Glomerular endothelial cell (primary cell): ENCODE results near the gene UNC93A. TPM values are rescaled to one million over a fixed set of nuclear protein-coding genes. Genes with fewer than 3 reads are reported as not detected.
A peak's percentile ranks its signal among the peaks of the same experiment; 100 is the strongest.
"Not testable (repeated sequence)": the region's sequence is repeated elsewhere in the genome, so short reads cannot be mapped to it uniquely, and the experiment has no call there.

Experiments used
- DNase-seq: peaks from one replicate; pipeline ENCODE4 v3.0.0-alpha.2; 2011; ENCODE audit warnings: low read depth, low spot score; ENCODE audit errors: extremely low read depth
- total RNA-seq: library from RNA; depleted of rRNA; stranded (reverse); fragments of >200 nt; gene quantifications from 2 replicates; pipeline ENCODE4 v1.2.3, GENCODE V29; 2015

UNC93A gene
- total RNA-seq, 1 donor from 2014 or later: not detected

GRCh38 chr6:167270499-167271311, 20.4 kb upstream of the UNC93A start:
- no peak for DNase-seq

GRCh38 chr6:167272151-167272550, 19.0 kb upstream of the UNC93A start:
- no peak for DNase-seq

- no peak for DNase-seq
Observed at GRCh38 chr6:167272696-167273379, 18.3 kb upstream of the UNC93A start.

GRCh38 chr6:167274270-167274669, 16.8 kb upstream of the UNC93A start:
- DNase-seq: no peak

- no peak for DNase-seq
Observed at GRCh38 chr6:167275001-167275400, 16.1 kb upstream of the UNC93A start.

- DNase-seq: no peak
Observed at GRCh38 chr6:167275436-167275835, 15.7 kb upstream of the UNC93A start.

GRCh38 chr6:167276772-167277533, 14.2 kb upstream of the UNC93A start:
- no peak for DNase-seq

GRCh38 chr6:167278173-167278940, 12.8 kb upstream of the UNC93A start:
- not testable (repeated sequence) for DNase-seq

- no peak for DNase-seq
Observed at GRCh38 chr6:167279766-167280446, 11.2 kb upstream of the UNC93A start.

- DNase-seq: not testable (repeated sequence)
Observed at GRCh38 chr6:167280466-167280865, 10.6 kb upstream of the UNC93A start.

- no peak for DNase-seq
Observed at GRCh38 chr6:167282165-167282564, 8.9 kb upstream of the UNC93A start.

- not testable (repeated sequence) for DNase-seq
Observed at GRCh38 chr6:167284565-167284964, 6.5 kb upstream of the UNC93A start.

- no peak for DNase-seq
Observed at GRCh38 chr6:167285077-167285770, 5.9 kb upstream of the UNC93A start.

- no peak for DNase-seq
Observed at GRCh38 chr6:167287513-167288048, 3.5 kb upstream of the UNC93A start.

GRCh38 chr6:167288591-167289225, 2.4 kb upstream of the UNC93A start:
- DNase-seq: peak; percentile 9

- not testable (repeated sequence) for DNase-seq
Observed at GRCh38 chr6:167289291-167289690, 1.8 kb upstream of the UNC93A start.

- DNase-seq: no peak
Observed at GRCh38 chr6:167291623-167292300, 647 bp downstream of the UNC93A start.
